HepG2 (cell line): Measurements from ENCODE around the gene ADSL.

Source experiments
- FOSL1 ChIP-seq: sonication (generic); formaldehyde crosslinking; IDR thresholded peaks from 2 replicates; pipeline ENCODE4 v1.9.0; 2021; ENCODE audit warnings: missing genetic modification reagents, borderline replicate concordance
- PAXIP1 ChIP-seq: sonication (generic); formaldehyde crosslinking; conservative IDR thresholded peaks from 2 replicates; pipeline ENCODE4 v1.4.0; 2020; ENCODE audit warnings: mild to moderate bottlenecking, missing genetic modification reagents, moderate library complexity
- SCMH1 ChIP-seq: sonication (generic); formaldehyde crosslinking; IDR thresholded peaks from 2 replicates; pipeline ENCODE4 v1.9.0; 2021; ENCODE audit warnings: missing genetic modification reagents, mild to moderate bottlenecking, borderline replicate concordance
- SKIL ChIP-seq: sonication (generic); formaldehyde crosslinking; IDR thresholded peaks from 2 replicates; pipeline ENCODE4 v1.8.0; 2022; ENCODE audit warnings: missing genetic modification reagents, mild to moderate bottlenecking, moderate library complexity, borderline replicate concordance
- TCF12 ChIP-seq, 2 experiments: fragments of 450-650 bp in 1 of 2; sonication (generic) in 1 of 2; formaldehyde crosslinking in 1 of 2; IDR thresholded peaks; 2 replicates each; pipeline versions ENCODE4 v1.6.1 to v1.8.0; 2017 to 2022; ENCODE audit warnings: antibody characterized with exemption in 1 of 2, mild to moderate bottlenecking in 1 of 2, missing genetic modification reagents in 1 of 2, moderate library complexity in 1 of 2
- ZIK1 ChIP-seq: sonication (generic); formaldehyde crosslinking; IDR thresholded peaks from 2 replicates; pipeline ENCODE4 v1.5.0; 2020; ENCODE audit warnings: mild to moderate bottlenecking, low read depth, missing genetic modification reagents, borderline replicate concordance
- ZNF253 ChIP-seq: sonication (generic); formaldehyde crosslinking; IDR thresholded peaks from 2 replicates; pipeline ENCODE4 v1.8.0; 2022; ENCODE audit warnings: mild to moderate bottlenecking, missing genetic modification reagents, borderline replicate concordance
- ZNF850 ChIP-seq: sonication (generic); formaldehyde crosslinking; conservative IDR thresholded peaks from 2 replicates; pipeline ENCODE4 v1.9.0; 2021; ENCODE audit warnings: mild to moderate bottlenecking, missing genetic modification reagents

- TF ChIP-seq ZIK1 (CRISPR knock-in tag), result no peak
- TF ChIP-seq TCF12 (IDR thresholded peaks at IDR 0.05), result no peak
- no peak for TF ChIP-seq TCF12 (CRISPR knock-in tag; IDR thresholded peaks at IDR 0.05)
- TF ChIP-seq SCMH1 (CRISPR knock-in tag), result no peak
- TF ChIP-seq ZNF850 (CRISPR knock-in tag), result no peak
- TF ChIP-seq FOSL1 (CRISPR knock-in tag), result no peak
- TF ChIP-seq SKIL (CRISPR knock-in tag), result no peak
- no peak for TF ChIP-seq ZNF253 (CRISPR knock-in tag)
- no peak for TF ChIP-seq PAXIP1 (CRISPR knock-in tag)
These were observed 14.8 kb downstream of the ADSL start for GRCh38 chr22:40361100-40361499.
